ENCODE data around the gene NFIA. TPM values are rescaled to one million over a fixed set of nuclear protein-coding genes. Genes with fewer than 3 reads are reported as not detected.

Gene NFIA
- polyA plus RNA-seq, 3 donors = 1.4 to 5.3 (median 2.4) TPM

GRCh38 chr1:61213245-61214011 lies 131.1 kb downstream of the NFIA start:
- H3K4me2 ChIP-seq (replicated peaks; ENCODE audit: extremely low read depth, low read length, poor library complexity, severe bottlenecking) = no peak overlapping the region
- peaks cover 0 to 11% of the 10 kb centered on the region in 2 donors for H3K36me3 Mint-ChIP-seq
- H3K9me3 Mint-ChIP-seq = peaks cover 0 to 3% (median 0%) of the 10 kb centered on the region in 7 donors
- H4K20me1 ChIP-seq (ENCODE audit: insufficient read depth, low read length) = no peaks in the 10 kb centered on the region
- H3K4me3 Mint-ChIP-seq = no peak overlapping the region
- no peaks in the 10 kb centered on the region for H3K36me3 ChIP-seq (replicated peaks in 1 of 2; ENCODE audit: control insufficient read depth in 1 of 2, insufficient read depth in 2 of 2, low read length in 2 of 2)
- H3K4me1 Mint-ChIP-seq = no peaks in the 10 kb centered on the region
- no peaks in the 10 kb centered on the region for H3K27me3 Mint-ChIP-seq (ENCODE audit: low read depth in 3 of 3)
- H3K27ac ChIP-seq (ENCODE audit: low read depth in 1 of 2, low read length in 2 of 2) = no peak overlapping the region
- intact Hi-C loops (cut with micrococcal nuclease) = no loop called here
- no peak overlapping the region for H3K27ac Mint-ChIP-seq
- H3K9ac ChIP-seq (ENCODE audit: insufficient read depth, low read length, poor library complexity, severe bottlenecking) = no peak overlapping the region
- H3K79me2 ChIP-seq (ENCODE audit: insufficient read depth, low read length) = no peaks in the 10 kb centered on the region
- no peaks in the 10 kb centered on the region for H3K4me1 ChIP-seq (ENCODE audit: control insufficient read depth in 1 of 2, insufficient read depth in 2 of 2, low read length in 2 of 2)
- no peak overlapping the region for H2AFZ ChIP-seq (ENCODE audit: insufficient read depth, low read depth, low read length, poor library complexity, severe bottlenecking)
- no peak overlapping the region for H3K4me3 ChIP-seq (replicated peaks in 1 of 3; ENCODE audit: low read depth in 2 of 3, low read length in 3 of 3)
- no peaks in the 10 kb centered on the region for H3K27me3 ChIP-seq (ENCODE audit: control insufficient read depth in 2 of 2, insufficient read depth in 2 of 2, low read length in 2 of 2)
- no peak for DNase-seq
- H3K9me3 ChIP-seq (replicated peaks in 1 of 2; ENCODE audit: control insufficient read depth in 1 of 2, insufficient read depth in 1 of 2, low read length in 2 of 2) = no peaks in the 10 kb centered on the region
- TF ChIP-seq CTCF (IDR thresholded peaks at IDR 0.05) = no peak
- WGBS (ENCODE audit: insufficient coverage) = 95% methylated on average over 6 of the region's 12 CpGs

GRCh38 chr1:61215119-61215518 lies 132.8 kb downstream of the NFIA start:
- DNase-seq = no peak
- no CpG with 5 or more reads among the region's 2 CpGs for WGBS (ENCODE audit: insufficient coverage)
- Histone ChIP-seq H3K4me1 (ENCODE audit: control insufficient read depth in 1 of 2, insufficient read depth in 2 of 2, low read length in 2 of 2) (no peaks in the 10 kb centered on the region), H3K4me3 (replicated peaks in 1 of 3; ENCODE audit: low read depth in 2 of 3, low read length in 3 of 3) (no peak overlapping the region), H3K27ac (ENCODE audit: low read depth in 1 of 2, low read length in 2 of 2) (no peak overlapping the region), H3K4me2 (replicated peaks; ENCODE audit: extremely low read depth, low read length, poor library complexity, severe bottlenecking) (no peak overlapping the region), H3K9me3 (replicated peaks in 1 of 2; ENCODE audit: control insufficient read depth in 1 of 2, insufficient read depth in 1 of 2, low read length in 2 of 2) (no peaks in the 10 kb centered on the region), H3K27me3 (ENCODE audit: control insufficient read depth in 2 of 2, insufficient read depth in 2 of 2, low read length in 2 of 2) (no peaks in the 10 kb centered on the region), H3K36me3 (replicated peaks in 1 of 2; ENCODE audit: control insufficient read depth in 1 of 2, insufficient read depth in 2 of 2, low read length in 2 of 2) (no peaks in the 10 kb centered on the region), H3K9ac (ENCODE audit: insufficient read depth, low read length, poor library complexity, severe bottlenecking) (no peak overlapping the region), H3K79me2 (ENCODE audit: insufficient read depth, low read length) (no peaks in the 10 kb centered on the region), H4K20me1 (ENCODE audit: insufficient read depth, low read length) (no peaks in the 10 kb centered on the region), H2AFZ (ENCODE audit: insufficient read depth, low read depth, low read length, poor library complexity, severe bottlenecking) (no peak overlapping the region)
- Mint-ChIP-seq H3K4me1 (no peaks in the 10 kb centered on the region), H3K36me3 (peaks cover 0 to 11% of the 10 kb centered on the region in 2 donors), H3K27ac (no peak overlapping the region), H3K4me3 (no peak overlapping the region), H3K27me3 (ENCODE audit: low read depth in 3 of 3) (no peaks in the 10 kb centered on the region), H3K9me3 (peaks cover 0 to 4% (median 0%) of the 10 kb centered on the region in 7 donors)
- intact Hi-C loops (cut with micrococcal nuclease) = no loop called here
- no peak for TF ChIP-seq CTCF (IDR thresholded peaks at IDR 0.05)
